NCI-H1105 treated with DMSO at 0.1 percent for 48 hours (cell line): ENCODE data around the gene OR1M1.
"Not testable (repeated sequence)": the region's sequence is repeated elsewhere in the genome, so short reads cannot be mapped to it uniquely, and the experiment has no call there.

Experiments used
- DNase-seq: peaks from one replicate; lab custom pipeline; 2025; lab: John Stamatoyannopoulos, UW

Gene OR1M1, protein sequence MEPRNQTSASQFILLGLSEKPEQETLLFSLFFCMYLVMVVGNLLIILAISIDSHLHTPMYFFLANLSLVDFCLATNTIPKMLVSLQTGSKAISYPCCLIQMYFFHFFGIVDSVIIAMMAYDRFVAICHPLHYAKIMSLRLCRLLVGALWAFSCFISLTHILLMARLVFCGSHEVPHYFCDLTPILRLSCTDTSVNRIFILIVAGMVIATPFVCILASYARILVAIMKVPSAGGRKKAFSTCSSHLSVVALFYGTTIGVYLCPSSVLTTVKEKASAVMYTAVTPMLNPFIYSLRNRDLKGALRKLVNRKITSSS

GRCh38 chr19:9086761-9087160 lies at the start of gene OR1M1:
TSS of gene OR1M1 (plus strand) at chr19:9087061. CDS start at chr19:9093245, 6,184 bp downstream.
- no peak for DNase-seq

- no peak for DNase-seq
Observed at GRCh38 chr19:9037400-9038062, 49.3 kb upstream of the OR1M1 start.

DNA sequence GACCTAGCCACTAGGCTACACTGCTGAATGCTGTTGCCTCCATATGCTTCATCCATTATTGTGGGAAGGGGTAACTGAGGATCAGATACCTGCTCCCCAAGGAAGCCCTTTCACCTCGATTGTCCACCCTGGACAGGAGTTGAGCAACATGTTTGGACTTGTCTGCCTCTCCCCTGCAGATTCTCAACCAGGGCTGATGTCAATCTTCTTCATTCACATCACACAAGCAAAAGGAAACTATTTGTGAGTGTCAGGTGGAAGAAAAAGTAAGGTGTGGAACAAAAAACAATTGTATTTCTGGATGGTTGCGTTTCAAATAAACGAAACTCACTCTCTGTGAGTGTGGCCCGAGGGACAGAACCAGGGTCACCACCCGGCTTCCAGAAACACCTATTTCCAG lies 47.1 kb upstream of the OR1M1 start:
- DNase-seq, result no peak

- no peak for DNase-seq
Observed at GRCh38 chr19:9040131-9040530, 46.7 kb upstream of the OR1M1 start.

DNA sequence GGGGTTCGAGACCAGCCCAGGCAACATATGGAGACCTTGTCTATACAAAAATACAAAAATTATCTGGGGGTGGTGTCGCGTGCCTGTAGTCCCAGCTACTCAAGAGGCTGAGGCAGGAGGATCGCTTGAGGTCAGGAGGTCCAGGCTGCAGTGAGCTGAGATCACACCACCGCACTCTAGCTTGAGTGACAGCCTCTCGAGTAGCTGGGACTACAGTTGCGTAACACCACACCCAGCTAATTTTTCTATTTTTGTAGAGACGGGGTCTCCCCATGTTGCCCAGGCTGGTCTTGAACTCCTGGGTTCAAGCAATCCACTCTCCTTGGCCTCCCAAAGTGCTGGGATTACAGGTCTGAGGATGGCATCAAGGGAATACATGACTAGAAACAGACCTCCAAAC lies 45.8 kb upstream of the OR1M1 start:
- no peak for DNase-seq

DNA sequence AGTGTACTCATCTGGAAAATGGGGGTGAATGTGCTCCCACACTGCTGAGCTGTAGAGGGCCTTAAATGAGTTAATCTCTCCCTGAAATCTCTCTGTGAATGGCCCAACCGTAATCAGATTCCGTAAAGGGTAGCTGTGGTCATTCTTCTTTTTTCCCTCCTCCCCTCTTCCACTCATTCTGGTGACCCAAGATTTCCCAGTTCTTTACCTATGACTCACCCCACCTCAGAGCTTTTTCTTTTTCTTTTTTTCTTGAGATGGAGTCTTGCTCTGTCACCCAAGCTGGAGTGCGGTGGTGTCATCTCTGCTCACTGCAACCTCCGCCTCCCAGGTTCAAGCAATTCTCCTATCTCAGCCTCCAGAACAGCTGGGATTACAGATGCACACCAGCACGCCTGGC lies 43.3 kb upstream of the OR1M1 start:
- no peak for DNase-seq

DNA sequence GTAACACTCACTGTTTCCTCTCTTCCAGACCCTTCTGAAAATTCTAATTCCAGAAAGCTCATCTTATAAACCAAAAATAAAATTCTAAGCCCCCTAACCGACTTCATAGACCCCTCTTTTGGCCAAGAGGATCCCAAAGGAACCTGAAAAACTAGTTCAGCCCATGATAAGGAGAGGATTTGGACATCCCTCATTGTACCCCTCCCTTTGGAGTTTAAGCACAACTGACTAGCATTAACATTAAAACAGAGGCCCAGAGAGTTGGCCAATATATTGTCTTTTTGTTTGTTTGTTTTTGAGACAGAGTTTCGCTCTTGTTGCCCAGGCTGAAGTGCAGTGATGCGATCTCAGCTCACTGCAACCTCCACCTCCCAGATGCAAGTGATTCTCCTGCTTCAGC lies 42.4 kb upstream of the OR1M1 start:
- no peak for DNase-seq

DNA sequence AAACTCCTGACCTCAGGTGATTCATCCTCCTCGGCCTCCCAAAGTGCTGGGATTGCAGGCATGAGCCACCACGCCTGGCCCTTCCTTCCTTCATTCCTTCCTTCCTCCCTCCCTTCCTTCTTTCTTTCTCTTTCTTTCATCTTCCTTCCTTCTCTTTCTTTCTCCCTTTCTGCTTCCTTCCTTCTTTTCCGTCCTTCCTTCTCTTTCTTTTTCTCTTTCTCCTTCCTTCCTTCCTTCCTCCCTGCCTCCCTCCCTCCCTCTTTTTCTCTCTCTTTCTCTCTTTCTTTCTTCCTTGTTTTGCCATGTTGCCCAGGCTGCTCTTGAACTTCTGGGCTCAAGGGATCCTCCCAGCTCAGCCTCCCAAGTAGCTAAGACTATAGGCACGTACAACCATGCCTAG lies 40.2 kb upstream of the OR1M1 start:
- DNase-seq, result no peak

DNA sequence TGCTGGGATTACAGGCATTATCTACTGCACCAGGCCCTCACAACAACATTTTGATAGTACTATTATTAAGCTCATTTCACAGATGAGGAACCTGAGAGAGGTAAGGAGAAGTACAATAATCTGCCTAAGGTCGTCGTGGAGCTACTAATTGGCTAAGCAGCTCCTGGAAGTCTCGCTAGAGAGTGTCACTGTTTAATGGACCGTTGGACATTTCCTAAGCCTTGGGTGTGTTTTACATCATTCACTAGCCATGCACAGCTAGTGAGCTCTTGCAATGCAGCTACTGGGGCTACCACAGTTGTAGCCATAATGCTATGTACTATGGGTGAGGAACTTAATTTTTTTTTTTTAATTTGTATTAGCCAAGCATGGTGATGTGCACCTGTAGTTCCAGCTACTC lies 34.0 kb upstream of the OR1M1 start:
- DNase-seq, result no peak

- DNase-seq, result not testable (repeated sequence)
Observed at GRCh38 chr19:9053674-9054073, 33.2 kb upstream of the OR1M1 start.

DNA sequence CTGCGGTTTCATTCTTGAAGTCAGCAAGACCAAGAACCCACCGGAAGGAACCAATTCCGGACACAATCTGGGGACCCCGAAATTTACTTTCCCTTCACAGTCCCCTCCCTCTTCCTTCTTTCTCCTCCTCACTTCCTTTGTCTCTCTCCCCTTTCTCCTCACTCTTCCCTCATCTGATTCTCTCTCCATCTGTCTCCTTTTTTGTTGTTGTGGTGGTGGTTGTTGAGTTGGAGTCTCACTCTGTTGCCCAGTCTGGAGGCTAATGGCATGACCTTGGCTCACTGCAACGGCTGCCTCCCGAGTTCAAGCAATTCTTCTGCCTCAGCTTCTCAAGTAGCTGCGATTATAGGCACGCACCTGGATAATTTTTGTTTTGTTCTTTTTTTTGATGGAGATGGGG lies 32.7 kb upstream of the OR1M1 start:
- no peak for DNase-seq

DNA sequence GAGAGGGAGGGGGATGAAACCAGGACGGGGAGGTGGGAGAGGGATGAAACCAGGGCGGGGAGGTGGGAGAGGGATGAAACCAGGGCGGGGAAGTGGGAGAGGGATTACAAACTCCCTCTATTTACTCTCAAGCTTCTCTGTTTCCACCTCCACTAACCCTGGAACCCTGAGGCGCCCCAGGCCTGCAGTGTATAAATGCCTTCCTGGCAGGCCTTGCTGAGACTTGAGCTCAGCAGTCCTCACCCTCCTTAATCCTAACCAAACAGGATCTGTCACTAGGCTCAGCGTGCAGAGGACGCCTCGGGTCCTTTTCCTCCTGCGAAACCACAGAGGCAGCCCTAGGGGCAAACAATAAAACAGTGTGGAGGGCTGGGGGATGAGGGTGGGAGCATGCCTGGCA lies 32.1 kb upstream of the OR1M1 start:
- DNase-seq, result no peak

- DNase-seq, result not testable (repeated sequence)
Observed at GRCh38 chr19:9056131-9056530, 30.7 kb upstream of the OR1M1 start.

DNA sequence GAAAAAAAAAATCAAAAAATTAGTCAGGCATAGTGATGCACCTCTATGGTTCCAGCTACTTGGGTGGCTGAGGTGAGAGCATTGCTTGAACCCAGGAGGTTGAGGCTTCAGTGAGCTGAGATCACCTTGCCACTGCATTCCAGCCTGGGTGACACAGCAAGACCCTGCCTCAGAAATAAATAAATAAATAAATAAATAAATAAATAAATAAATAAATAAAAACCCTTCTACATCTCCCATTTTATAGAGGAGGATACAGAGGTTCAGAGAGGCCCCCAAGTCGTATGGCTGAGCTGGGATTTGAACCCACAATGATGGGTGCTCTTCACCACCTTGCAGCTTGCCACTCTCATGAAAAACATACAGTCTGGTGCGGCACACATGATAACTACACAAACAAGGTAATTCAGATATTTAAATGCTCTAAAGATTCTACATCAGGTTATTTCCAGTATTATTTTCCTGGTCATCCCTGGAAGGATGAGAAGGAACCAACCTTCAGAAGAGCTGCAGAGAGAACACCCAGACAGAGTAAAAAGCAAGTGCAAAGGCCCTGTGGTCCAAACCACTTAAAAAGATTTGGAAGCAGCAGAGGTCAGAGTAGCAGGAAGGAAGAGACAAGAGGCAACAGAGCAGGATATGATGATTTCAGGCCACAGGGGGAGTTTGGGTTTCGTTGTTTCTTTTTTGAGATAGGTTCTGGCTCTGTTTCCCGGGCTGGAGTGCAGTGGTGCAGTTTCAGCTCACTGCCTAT lies 29.2 kb upstream of the OR1M1 start:
- DNase-seq, result no peak

- DNase-seq, result no peak
Observed at GRCh38 chr19:9058905-9059667, 27.8 kb upstream of the OR1M1 start.

GRCh38 chr19:9060564-9061340 lies 26.1 kb upstream of the OR1M1 start:
- no peak for DNase-seq

DNA sequence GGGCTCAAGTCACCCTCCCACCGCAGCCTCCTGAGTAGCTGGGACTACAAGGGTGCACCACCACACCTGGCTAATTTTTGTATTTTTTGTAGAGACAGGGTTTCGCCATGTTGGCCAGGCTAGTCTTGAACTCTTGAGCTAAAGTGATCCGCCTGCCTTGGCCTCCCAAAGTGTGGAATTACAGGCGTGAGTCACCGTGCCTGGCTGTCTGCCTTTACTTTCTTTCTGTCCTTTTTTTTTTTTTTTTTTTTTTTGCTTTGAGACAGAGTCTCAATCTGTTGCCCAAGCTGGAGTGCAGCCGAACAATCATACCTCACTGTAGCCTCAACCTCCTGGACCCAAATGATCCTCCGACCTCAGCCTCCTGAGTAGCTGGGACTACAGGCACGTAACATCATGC lies 25.0 kb upstream of the OR1M1 start:
- no peak for DNase-seq

- DNase-seq, result no peak
Observed at GRCh38 chr19:9065457-9066014, 21.3 kb upstream of the OR1M1 start.

GRCh38 chr19:9070066-9070465 lies 16.8 kb upstream of the OR1M1 start:
- DNase-seq, result no peak

- DNase-seq, result not testable (repeated sequence)
Observed at GRCh38 chr19:9071720-9072119, 15.1 kb upstream of the OR1M1 start.

DNA sequence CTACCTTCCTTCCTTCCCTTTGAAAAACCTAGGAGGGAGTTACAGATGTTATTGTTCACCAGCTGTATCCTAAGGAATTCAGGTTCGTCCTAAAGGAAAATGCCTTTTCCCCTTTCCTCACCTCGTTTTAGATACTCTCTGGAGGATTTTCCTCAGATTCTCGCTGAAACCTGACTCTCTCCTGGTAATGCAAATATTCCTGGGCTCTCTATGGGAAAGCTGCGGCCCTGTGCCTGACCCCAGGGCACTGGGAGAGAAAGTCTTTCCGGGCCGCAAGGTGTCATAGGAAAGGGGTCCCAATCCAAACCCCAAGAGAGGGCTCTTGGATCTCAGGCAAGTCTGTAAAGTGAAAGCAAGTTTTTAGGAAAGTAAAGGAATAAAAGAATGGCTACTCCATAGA lies 13.1 kb upstream of the OR1M1 start:
- no peak for DNase-seq
